GM19324 (cell line): ENCODE data around the gene SEC24B.
"Not testable (repeated sequence)": the region's sequence is repeated elsewhere in the genome, so short reads cannot be mapped to it uniquely, and the experiment has no call there.

Experiments
- ATAC-seq: cut with Tn5 transposase; IDR thresholded peaks from one replicate; pipeline ENCODE4 v1.9.1; 2021; ENCODE audit warnings: mild to moderate bottlenecking, moderate library complexity; ENCODE audit not compliant: unreplicated experiment, low FRiP score

SEC24B gene

GRCh38 chr4:109497511-109497910 is 63.9 kb downstream of the SEC24B start:
- ATAC-seq: no peak

- ATAC-seq: no peak
Observed at GRCh38 chr4:109499513-109499912, 65.9 kb downstream of the SEC24B start.

- ATAC-seq: no peak
Observed at GRCh38 chr4:109506890-109507289, 73.3 kb downstream of the SEC24B start.

GRCh38 chr4:109510687-109511086 is 77.1 kb downstream of the SEC24B start:
- ATAC-seq: no peak

GRCh38 chr4:109511414-109511813 is 77.8 kb downstream of the SEC24B start:
- ATAC-seq: no peak

GRCh38 chr4:109513368-109513767 is 79.8 kb downstream of the SEC24B start:
- not testable (repeated sequence) for ATAC-seq

GRCh38 chr4:109532182-109532581 is 98.6 kb downstream of the SEC24B start:
- no peak for ATAC-seq

- ATAC-seq: no peak
Observed at GRCh38 chr4:109545401-109545800, 111.8 kb downstream of the SEC24B start.

- no peak for ATAC-seq
Observed at GRCh38 chr4:109547394-109547793, 113.8 kb downstream of the SEC24B start.

- no peak for ATAC-seq
Observed at GRCh38 chr4:109548655-109549054, 115.0 kb downstream of the SEC24B start.

GRCh38 chr4:109552237-109552636 is 118.6 kb downstream of the SEC24B start:
- no peak for ATAC-seq

GRCh38 chr4:109553130-109553529 is 119.5 kb downstream of the SEC24B start:
- ATAC-seq: no peak

GRCh38 chr4:109554971-109555370 is 121.4 kb downstream of the SEC24B start:
- no peak for ATAC-seq

- ATAC-seq: no peak
Observed at GRCh38 chr4:109557433-109557832, 123.8 kb downstream of the SEC24B start.

- not testable (repeated sequence) for ATAC-seq
Observed at GRCh38 chr4:109558095-109558494, 124.5 kb downstream of the SEC24B start.

- ATAC-seq: peak; percentile 28
Observed at GRCh38 chr4:109559625-109559982, 126.0 kb downstream of the SEC24B start.

- ATAC-seq: peak; percentile 94
Observed at GRCh38 chr4:109559983-109560686, 126.5 kb downstream of the SEC24B start, which contains the start of gene MCUB. MCUB (plus strand) TSS chr4:109560246; CDS start chr4:109560338, 92 bp downstream.

GRCh38 chr4:109560687-109561461 is 127.3 kb downstream of the SEC24B start:
- ATAC-seq: peak; percentile 57

- ATAC-seq: no peak
Observed at GRCh38 chr4:109562457-109563239, 129.0 kb downstream of the SEC24B start.

GRCh38 chr4:109571494-109571893 is 137.9 kb downstream of the SEC24B start:
- no peak for ATAC-seq

- no peak for ATAC-seq
Observed at GRCh38 chr4:109572154-109572553, 138.5 kb downstream of the SEC24B start.
